ENCODE results near the gene PLPPR1.

Gene PLPPR1

DNA sequence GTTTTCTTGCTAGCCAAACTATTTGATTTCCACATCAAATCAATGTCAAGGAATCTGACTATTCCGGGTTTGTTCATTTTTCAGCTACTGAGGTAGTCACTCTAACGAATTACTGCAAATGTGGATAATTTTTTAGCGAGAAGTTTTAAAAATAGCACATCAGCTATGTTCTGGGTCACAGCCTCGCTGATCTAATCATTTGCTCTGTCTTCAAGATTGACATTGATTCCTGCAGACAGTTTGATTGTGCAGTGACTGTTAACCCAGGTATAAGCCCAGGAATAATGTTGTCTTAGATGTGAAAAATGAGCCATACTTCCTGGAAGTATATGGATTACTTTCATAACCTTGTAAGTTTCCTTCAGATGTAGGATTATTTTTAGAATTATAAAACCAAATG is 181.1 kb downstream of the PLPPR1 start:
- no peak for DNase-seq (ENCODE audit: low spot score)

DNA sequence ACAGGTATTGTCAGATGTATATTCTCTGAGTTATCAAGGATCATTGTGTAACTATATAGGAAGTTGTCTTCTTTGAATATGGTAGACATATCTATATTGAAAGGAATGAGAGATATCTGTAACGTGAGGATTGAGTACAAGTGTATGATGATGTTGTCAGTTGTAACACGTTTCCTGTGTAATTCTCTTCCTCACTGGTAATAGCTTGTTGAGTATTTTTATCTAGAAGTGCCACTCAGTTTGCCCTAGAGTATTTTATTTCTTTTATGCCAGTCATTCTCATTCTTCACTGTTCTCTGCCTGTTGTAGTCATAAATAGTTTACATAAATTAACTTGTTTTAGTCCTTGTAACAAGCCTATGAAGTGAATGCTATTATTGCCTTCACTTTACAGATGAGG is 184.1 kb downstream of the PLPPR1 start:
- no peak for DNase-seq (ENCODE audit: low spot score)

DNA sequence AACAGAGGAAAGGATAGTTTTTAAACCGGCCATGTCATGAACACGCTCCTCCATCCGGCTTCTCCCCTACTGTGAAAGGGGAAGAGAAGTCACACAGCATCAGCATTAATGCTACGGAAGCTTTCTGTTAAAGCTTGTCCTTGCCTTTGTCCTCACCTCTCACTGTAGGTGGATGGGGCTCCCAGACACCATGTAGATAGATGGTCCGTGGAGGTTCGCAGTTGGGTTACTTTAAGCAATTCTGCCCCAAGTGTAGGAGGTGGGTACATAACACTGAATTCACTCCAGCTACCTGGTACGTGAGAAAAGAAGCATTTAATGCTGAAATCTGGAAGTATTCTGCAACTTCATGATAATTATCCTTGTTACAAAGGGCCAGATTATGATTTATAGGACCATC is 190.5 kb downstream of the PLPPR1 start:
- DNase-seq (ENCODE audit: low spot score): no peak

DNA sequence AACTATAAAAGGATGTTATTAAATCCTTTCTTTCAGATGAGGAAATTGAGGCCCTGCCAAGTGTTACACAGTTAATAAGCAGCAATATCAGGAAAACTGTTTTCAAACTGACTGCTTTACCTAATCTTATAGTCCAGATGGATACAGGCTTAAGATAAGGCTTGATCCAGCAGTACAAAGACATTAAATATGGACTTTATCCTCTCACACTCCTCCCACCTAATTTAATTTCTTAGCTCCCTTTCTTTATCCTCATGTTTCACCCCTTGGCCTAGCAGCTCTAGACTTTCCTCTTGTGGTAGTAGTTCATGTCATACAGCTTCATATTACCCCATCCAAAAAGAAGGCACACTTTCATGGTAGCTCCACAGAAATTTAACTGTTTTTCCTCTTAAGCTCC is 191.8 kb downstream of the PLPPR1 start:
- no peak for DNase-seq (ENCODE audit: low spot score)

DNA sequence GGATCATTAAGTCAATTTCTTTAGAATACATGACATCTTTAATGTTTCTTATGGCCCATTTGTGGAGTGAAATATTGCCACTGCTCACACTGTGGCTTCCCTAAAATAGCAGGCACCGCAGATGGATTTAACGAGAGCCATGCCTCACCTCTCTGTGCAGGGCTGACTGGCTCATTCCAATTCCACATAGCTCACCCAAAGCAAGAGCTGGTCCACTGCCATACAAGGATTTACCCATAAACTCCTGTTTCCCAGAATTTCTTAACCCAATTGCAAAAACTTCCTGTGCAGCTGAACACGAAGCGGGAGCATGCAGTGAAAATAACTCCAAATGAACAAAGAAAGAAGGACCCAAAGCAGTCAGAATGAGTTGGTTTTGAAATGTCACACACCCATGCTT is 196.7 kb downstream of the PLPPR1 start:
- DNase-seq (ENCODE audit: low spot score): no peak

DNA sequence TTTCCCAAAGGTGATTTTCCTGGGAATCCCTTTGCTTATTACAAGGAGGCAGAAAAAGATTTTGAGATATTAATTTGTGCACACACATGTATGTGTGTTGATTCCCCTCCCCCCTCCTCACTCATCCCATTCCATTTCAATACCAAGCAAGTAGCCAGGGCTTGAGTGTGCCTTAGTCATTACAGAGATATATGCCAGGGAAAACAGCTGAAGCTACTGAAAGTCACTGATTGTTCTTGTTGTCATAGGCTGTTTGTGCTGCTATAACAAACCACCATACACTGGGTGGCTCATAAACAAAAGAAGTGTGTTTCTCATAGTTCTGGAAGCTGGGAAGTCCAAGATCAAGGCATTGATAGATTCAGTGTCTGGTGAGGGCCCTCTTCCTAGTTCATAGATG is 197.6 kb downstream of the PLPPR1 start:
- DNase-seq (ENCODE audit: low spot score): no peak

DNA sequence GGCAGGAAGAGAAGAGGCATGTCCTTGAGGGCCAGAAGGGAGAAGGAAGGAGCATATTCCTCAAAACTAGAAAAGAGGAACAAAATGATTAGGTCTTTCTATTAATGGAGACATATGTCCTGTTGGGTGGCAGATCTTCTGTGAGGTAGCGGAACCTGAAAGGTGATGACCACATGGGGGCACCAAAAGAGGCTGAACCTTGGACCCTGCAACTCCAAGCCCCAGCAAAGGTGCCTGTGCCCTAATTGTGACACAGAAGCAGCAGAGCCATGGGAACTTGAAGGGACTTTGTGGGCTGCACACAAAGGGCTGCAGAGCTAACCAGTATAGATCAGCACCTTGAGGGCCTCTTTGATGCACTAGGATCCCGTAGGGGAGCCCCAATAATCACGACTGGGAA is 198.3 kb downstream of the PLPPR1 start:
- DNase-seq (ENCODE audit: low spot score): no peak

DNA sequence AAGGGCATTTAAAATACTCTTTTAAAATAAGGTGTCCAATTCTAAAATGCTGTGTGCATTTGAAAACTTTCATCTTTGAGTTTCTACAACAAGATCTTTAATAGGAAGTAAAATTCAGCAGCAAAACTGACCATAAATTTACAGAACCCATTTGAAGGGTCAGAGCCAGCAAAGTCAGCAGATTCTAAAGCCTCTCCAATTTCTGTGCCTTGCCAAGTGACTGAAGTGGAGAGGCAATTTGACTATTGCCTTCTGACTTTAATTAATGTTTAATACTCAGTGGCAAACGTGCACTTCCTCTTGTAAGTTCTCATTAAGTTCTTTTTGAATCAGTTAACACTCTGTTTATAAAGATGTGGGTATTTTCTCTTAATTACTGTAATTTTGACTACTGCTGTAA is 201.1 kb downstream of the PLPPR1 start:
- DNase-seq (ENCODE audit: low spot score): no peak

DNA sequence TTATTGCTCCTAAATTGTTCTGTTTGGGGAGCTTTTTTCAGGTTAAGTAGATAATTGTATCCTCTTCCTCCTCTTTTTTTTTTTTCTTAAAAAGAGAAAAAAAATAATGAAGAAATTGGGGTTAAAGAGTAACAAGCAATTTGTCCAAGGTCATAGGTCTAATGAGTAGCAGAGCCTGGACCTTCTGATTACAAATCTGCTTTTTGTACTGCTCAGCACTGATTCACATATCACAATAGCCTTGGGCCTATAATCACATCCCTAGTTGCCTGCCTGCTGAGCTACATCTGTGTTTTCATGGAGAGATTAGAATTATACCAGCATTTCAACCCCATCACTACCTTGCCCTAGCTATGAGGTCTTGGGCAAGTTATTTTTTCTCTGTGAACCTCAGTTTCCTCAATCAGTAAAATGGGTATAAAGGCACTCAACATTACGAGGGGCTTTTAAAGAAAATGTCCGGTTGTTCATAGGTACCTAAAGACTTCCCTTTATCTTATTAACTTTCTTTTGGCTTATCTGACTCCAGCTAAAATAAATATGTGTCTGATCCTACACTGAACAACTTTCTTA is 204.0 kb downstream of the PLPPR1 start:
- no peak for DNase-seq (ENCODE audit: low spot score)

DNA sequence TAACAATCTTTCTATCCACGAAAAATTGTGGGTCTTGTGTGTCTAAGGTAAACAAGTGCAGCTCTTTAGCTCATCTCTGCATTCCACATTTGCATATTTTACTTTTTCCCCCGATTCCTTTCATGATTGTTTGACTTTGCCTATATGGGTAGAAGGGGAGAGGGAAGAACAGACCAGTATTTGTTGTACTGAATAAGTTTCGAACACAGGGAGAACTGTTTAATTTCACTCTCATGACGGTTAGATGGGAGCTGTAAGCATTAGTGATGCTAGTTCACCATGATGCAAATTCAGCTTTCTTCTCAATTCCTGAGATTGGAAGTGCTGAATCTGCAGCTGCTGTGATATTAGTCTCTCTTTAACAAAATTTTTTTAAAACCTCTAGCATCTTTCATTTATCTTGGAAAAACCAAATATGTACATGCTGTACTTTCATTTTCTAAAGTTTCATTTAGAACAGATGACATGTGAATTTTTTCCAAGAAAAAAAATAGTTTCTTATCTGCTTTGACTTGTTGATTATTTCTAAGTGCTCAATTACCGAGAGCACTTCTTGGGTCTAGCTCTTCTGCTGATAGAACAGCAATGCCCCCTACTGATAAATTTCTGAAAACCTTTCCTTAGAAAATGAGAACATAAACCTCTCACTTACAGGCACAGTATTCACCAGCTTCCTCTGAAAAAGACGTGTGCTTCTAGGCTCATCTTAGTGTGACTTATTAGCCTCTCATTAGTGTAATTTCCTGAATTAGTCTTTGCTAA is 206.8 kb downstream of the PLPPR1 start:
- DNase-seq (ENCODE audit: low spot score): peak; percentile 70

DNA sequence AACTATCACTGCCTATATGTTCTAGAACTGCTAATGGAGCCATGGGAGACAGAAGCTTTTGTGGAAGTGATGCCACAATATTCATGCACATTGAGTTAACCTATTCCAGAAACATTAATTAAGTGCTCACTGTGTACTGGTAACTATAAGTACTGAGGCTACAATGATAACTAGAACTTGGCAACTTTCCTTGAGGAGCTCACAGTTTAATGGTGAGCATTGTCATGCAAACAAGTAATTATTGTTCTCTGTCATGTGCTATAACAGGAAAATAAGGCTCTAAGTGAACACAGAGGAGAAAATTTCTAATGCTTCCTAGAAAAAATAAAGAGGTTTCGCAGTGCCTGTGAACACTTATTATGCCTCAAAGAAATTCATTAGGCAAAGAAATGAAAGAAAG is 214.1 kb downstream of the PLPPR1 start:
- no peak for DNase-seq (ENCODE audit: low spot score)

DNA sequence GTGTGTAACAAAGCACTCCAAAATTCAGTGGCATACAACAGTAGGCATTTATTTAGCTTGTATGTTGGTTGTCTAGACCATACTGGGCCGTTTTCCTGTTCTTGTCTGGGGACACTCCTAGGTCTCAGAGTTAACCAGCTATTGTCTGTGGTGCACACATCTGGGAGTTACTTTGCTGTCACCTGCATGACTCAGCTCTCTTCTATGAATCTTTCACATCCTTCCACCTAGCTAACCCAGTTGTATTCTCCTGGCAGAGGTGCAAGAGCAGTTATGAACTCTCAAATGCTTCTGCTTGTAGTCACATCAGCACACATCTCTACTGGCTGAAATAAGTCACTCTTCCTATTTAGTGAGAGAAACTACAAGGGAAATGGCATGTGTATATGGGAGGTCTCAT is 218.2 kb downstream of the PLPPR1 start:
- no peak for DNase-seq (ENCODE audit: low spot score)

DNA sequence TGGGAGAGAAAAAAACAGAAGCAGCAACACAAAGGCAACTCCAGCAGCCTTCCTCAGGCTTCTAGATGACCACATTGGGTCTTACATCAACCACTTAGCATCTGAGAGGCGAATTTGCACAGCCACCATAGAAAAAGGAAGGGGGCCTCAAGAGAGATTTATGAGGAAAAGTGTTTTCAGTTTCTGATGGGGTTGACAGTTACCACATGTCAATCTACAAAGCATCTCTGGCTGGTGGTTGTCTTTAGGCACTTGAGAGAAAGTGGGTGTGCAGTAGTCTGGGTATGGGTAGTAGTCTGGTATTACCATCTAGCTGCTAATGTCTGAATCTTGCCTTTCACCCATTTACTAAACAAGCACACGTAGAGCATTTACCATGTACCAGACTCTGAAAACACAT is 218.8 kb downstream of the PLPPR1 start:
- DNase-seq (ENCODE audit: low spot score): no peak

DNA sequence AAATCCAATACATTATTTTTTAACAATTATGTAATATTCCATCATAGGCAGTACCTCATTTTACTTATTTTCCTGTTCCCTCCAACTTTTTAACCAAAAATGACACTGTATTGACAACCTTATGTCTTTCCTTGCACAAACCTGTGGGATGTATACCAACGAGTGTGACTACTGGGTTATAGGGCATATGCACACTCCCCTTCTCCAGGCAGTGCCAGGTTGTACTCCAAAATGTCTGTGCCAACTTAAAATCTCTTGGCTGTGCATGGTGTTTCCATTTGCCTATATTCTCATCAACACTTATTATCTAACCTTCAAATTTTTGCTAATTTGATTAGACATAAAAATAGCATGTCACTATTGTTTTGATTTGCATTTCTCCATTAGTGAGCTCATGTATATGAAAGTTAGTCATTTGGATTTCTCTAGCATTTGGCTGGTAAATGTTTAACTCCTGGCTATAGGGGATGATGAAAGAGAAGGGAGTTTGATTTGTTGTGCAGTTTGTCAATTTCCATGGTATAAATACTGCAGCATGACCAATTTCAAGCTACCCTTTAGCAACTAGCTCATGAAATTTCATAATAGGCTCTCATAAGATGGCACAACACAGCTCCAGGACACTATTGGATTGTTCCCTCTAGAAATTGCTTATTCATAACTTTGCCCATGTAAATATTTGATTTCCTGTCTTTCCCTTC is 226.4 kb downstream of the PLPPR1 start:
- DNase-seq (ENCODE audit: low spot score): no peak

DNA sequence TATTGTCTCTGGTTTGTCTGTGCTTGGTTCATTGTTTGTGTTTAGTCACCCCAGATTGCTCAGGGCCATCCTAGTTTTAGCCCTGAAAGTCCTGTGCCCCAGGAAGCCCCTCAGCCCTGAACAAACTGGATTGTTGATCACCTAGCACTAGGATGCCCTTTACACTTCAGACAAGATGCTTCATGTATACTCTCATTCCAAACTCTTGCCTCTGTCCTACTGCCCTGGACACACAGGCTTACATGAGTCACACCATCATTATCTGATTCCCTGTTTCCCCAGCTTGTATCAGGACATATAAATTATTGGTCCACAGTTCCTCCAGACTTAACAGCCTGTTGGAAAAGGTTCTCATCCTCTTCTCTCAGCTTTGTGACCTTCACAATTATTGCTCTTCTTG is 236.2 kb downstream of the PLPPR1 start:
- no peak for DNase-seq (ENCODE audit: low spot score)

DNA sequence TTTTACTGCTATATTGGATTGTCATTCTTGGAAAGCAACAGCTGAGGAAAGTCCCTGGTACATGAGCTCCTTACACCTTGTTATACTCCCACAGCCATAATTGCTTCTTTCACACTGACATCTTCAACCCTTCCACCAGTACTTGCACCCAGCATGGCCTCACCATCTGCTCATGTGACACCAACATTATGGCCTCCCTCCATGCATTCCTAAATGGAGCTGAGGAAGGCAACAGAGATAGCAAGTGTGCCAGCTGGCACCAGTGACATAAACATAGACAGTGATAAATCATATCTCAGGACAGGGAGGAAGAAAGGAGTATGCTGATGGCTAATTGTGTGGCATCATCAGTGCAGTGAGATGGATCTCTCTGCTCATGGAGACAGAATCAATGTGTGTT is 236.7 kb downstream of the PLPPR1 start:
- DNase-seq (ENCODE audit: low spot score): no peak

DNA sequence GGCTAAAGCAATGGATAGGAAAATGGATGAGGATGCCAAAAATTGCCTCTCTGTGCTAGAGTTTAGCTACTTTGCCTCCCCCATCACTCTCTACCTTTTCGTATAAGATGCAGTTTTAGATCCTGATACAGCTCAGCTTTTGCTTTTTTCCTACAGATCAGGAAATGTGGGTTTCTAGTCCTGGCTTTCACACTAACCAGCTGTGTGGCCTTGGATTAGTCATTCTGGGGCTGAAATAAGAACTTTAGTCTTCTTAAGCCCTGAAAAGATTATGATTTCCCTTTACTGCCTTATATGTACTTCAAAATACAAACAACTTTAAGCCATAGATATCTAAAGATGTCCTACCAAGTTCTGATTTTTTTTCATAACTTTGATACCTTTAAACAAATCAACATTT is 239.9 kb downstream of the PLPPR1 start:
- DNase-seq (ENCODE audit: low spot score): no peak

DNA sequence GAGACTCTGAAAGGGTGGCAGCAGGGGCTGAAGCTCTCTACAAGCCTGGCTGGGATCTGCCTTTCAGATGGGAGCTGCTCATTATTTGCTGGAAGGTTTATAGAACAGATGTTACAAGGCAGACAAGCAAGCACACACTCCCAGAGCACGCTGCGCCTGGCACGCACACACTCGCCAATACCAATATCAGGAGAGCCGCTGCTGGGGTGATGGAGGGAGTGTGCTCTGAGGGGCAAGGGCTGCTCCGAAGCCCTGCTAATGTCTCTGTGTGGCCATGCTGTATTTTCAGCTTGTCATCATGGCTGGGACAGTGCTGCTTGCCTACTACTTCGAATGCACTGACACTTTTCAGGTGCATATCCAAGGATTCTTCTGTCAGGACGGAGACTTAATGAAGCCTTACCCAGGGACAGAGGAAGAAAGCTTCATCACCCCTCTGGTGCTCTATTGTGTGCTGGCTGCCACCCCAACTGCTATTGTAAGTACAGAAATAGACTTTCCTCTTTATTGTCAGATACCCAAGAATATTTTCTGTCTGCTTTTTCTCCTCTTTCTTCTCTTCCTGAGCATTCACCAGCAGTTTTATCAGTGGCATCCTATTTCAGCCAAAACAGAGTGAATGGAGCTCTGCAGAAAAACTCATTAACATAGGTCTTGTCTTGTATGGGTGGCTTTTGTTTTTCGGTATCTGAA is 241.2 kb downstream of the PLPPR1 start:
- no peak for DNase-seq (ENCODE audit: low spot score)

DNA sequence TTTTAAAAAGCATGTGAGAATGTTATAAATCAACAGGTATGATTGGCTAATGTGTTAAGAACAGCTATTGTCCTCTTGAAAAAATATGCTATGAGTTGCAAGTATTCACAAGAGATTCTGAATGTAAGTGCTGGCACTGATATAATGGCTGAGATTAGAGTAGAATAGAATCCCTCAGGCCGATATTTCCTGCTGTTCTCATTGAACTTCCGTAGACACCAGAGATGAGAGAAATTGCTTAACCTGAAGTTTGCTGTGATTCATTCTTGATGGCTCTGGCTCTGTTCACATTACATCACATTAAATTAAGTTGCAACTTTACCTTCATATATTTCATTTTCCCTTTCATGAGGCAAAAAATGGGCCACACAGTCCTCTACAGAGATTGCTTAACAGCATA is 241.8 kb downstream of the PLPPR1 start:
- DNase-seq (ENCODE audit: low spot score): no peak

DNA sequence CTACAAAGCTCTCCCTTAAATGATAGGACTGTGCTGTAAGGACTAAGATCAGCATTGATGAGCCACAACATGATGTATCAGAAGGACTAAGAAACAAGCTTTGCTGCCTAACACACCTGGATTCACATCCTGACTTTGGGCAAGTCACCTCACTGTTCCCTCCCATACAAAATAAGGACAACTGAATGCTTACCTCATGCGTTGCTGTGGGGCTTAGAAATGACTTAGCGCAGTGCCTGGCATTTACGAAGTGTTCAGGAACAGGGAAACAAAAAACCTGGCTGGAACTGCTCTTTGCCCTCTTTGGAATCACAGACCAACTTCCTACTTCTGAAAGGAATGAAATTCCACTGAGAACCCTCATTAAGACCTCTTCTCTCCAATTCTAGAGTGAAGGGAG is 242.6 kb downstream of the PLPPR1 start:
- no peak for DNase-seq (ENCODE audit: low spot score)

DNA sequence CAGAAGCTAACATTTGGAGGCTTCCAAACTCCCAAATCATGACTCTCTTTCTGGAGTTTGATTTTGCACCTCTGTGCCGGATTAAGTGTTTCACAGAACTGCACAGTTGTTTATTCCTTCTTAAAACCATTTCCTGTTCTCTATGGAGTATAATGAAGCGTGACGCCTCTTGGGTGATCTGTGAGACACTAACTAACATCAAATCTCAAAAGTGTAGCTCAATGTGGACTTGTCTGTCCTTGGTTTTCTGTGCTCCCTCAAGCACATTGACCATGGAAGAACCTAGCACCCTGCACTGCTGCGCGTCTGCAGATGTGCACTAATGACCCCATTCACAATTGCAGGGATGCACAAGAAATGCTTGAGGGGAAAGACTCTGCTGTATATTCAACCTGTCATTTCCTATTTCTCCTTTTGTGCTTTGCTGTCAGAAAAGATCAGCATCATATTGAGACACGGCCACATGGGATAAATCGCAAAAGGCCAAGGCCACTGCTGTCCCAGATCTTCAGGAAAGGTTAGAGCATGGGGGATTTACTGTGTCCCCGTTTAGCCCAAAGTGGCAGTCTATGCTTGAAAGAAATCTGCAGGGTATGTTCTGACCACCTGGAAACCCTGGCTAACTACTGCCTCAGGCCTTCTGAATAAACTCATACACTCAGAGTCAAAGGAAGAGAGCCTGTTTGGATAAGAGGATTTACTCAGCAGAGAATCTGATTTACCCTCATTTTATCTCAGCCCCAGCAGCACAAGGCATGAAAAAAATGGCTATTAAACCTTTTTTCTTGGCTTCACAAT is 246.6 kb downstream of the PLPPR1 start:
- no peak for DNase-seq (ENCODE audit: low spot score)

DNA sequence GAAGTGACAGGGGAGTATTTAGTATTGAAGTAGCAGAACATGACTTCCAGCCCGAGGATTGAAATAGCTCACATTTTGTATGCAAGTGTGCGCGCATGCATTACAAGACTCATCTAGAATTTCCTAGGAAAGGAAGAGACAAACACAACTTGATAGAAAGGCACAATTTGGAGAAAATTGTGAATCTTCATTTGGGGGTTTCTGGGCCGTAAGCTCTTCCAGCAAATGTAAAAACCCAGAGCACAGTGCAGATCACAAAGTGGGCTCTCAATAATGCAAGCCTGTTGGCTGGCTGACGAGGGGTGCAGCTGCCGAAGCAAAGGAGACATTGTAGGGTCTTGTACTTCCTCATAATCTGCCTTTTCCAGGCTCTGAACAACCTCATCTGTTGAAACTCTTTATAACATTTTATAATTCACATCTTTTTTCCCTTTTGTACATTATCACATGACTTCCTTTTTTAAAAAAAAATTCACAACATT is 247.3 kb downstream of the PLPPR1 start:
- no peak for DNase-seq (ENCODE audit: low spot score)

All from COLO829 (cell line).